Endothelial cell of umbilical vein (primary cell): ENCODE data around the gene LGALS7. TPM values are rescaled to one million over a fixed set of nuclear protein-coding genes. Genes with fewer than 3 reads are reported as not detected.

Experiments
- BruUV-seq: library from RNA; stranded (reverse); fragments of 400-500 nt; replicated peaks from 2 replicates; lab custom pipeline; 2021; lab: Mats Ljungman, UMichigan
- CTCF ChIA-PET: fragments of 300-600, 350-600 bp; sonication (Branson Sonifier 250); formaldehyde crosslinking; loops from one replicate; lab custom pipeline; 2021; ENCODE audit warnings: antibody characterized with exemption, inconsistent platforms; lab: Charles Lee
- POLR2A ChIA-PET: fragments of 300-600, 350-600 bp; sonication (Branson Sonifier 250); formaldehyde crosslinking; loops from one replicate; lab custom pipeline; 2021; ENCODE audit warnings: antibody characterized with exemption, inconsistent platforms; lab: Charles Lee
- DNase-seq: peaks from one replicate; pipeline ENCODE4 v3.0.0-alpha.2; 2011; ENCODE audit warnings: low read depth, low spot score
- FAIRE-seq: peaks from 2 replicates; lab custom pipeline; 2011; peaks lifted over from hg19 to GRCh38; lab: Jason Lieb, UNC
- H2AFZ ChIP-seq: 2 replicates; pipeline ENCODE4 v1.6.0; 2012; ENCODE audit warnings: low read depth, low read length, control low read depth, inconsistent platforms
- H3K27ac ChIP-seq: 2 replicates; pipeline ENCODE4 v1.5.1; 2011; ENCODE audit warnings: low read depth, mild to moderate bottlenecking, control low read depth, low read length, moderate library complexity; ENCODE audit not compliant: insufficient read depth
- H3K27me3 ChIP-seq, 2 experiments: 2 replicates each; pipeline versions ENCODE4 v1.6.0 to v1.6.1; 2011; ENCODE audit warnings: low read length in 2 of 2, mixed read lengths in 1 of 2; ENCODE audit not compliant: control insufficient read depth in 2 of 2, insufficient read depth in 2 of 2
- H3K36me3 ChIP-seq, 2 experiments: 2 replicates in 1 of 2; 3 replicates in 1 of 2; pipeline ENCODE4 v1.5.1; 2011; ENCODE audit warnings: low read length in 2 of 2, mild to moderate bottlenecking in 1 of 2, moderate library complexity in 1 of 2; ENCODE audit not compliant: control insufficient read depth in 2 of 2, insufficient read depth in 2 of 2; ENCODE audit errors: extremely low read depth in 1 of 2
- H3K4me1 ChIP-seq: 3 replicates; pipeline ENCODE4 v1.5.1; 2011; ENCODE audit warnings: mild to moderate bottlenecking, low read length; ENCODE audit not compliant: control insufficient read depth, insufficient read depth; ENCODE audit errors: extremely low read depth
- H3K4me2 ChIP-seq: 2 replicates; pipeline ENCODE4 v1.6.1; 2011; ENCODE audit warnings: low read length, control low read depth, mixed read lengths; ENCODE audit not compliant: insufficient read depth
- H3K4me3 ChIP-seq, 3 experiments: fragments of 200-600 bp in 1 of 3; sonication (generic), shearing (Covaris generic) in 1 of 3; replicated peaks in 1 of 3; 2 replicates each; pipeline ENCODE4 v1.5.1; 2011 to 2016; ENCODE audit warnings: control low read depth in 3 of 3, low read length in 3 of 3, mild to moderate bottlenecking in 2 of 3, inconsistent platforms in 1 of 3, low read depth in 1 of 3, moderate library complexity in 1 of 3; ENCODE audit not compliant: insufficient read depth in 1 of 3
- H3K79me2 ChIP-seq: 2 replicates; pipeline ENCODE4 v1.6.0; 2012; ENCODE audit warnings: low read length, inconsistent platforms; ENCODE audit not compliant: control insufficient read depth, insufficient read depth
- H3K9ac ChIP-seq: replicated peaks from 2 replicates; pipeline ENCODE3; 2011; ENCODE audit warnings: low read length, control low read depth; ENCODE audit not compliant: insufficient read depth; ENCODE audit errors: extremely low read depth
- H3K9me1 ChIP-seq: replicated peaks from 3 replicates; pipeline ENCODE4 v1.6.0; 2011; ENCODE audit warnings: mild to moderate bottlenecking, low read length; ENCODE audit not compliant: control insufficient read depth, insufficient read depth; ENCODE audit errors: extremely low read depth
- H3K9me3 ChIP-seq: replicated peaks from 2 replicates; pipeline ENCODE4 v1.5.1; 2012; ENCODE audit warnings: low read length, inconsistent platforms; ENCODE audit not compliant: control insufficient read depth, insufficient read depth
- H4K20me1 ChIP-seq: replicated peaks from 2 replicates; pipeline ENCODE3; 2011; ENCODE audit warnings: mild to moderate bottlenecking, low read length; ENCODE audit not compliant: control insufficient read depth, insufficient read depth; ENCODE audit errors: extremely low read depth
- CTCF ChIP-seq, 2 donors: IDR thresholded peaks; 1 replicate in 1 of 2; 2 replicates in 1 of 2; pipeline ENCODE4 v1.5.1; 2011; ENCODE audit warnings: low read length in 2 of 2, mild to moderate bottlenecking in 2 of 2, moderate library complexity in 2 of 2, control low read depth in 1 of 2, inconsistent platforms in 1 of 2, low read depth in 1 of 2; ENCODE audit not compliant: insufficient read depth in 1 of 2; ENCODE audit errors: extremely low read depth in 1 of 2
- EZH2 ChIP-seq: IDR thresholded peaks from 2 replicates; pipeline ENCODE4 v1.6.1; 2012; ENCODE audit warnings: borderline replicate concordance, low read depth, mild to moderate bottlenecking, moderate library complexity, low read length, inconsistent platforms; ENCODE audit not compliant: severe bottlenecking
- FOS ChIP-seq: IDR thresholded peaks from 2 replicates; pipeline ENCODE4 v1.6.1; 2011; ENCODE audit warnings: mild to moderate bottlenecking, low read length, moderate library complexity, borderline replicate concordance; ENCODE audit not compliant: insufficient read depth
- GATA2 ChIP-seq: IDR thresholded peaks from 2 replicates; pipeline ENCODE4 v1.7.0; 2011; ENCODE audit warnings: low read depth, mild to moderate bottlenecking, moderate library complexity, mixed read lengths, low read length; ENCODE audit not compliant: insufficient read length, insufficient read depth
- JUN ChIP-seq: IDR thresholded peaks from 2 replicates; pipeline ENCODE4 v1.6.1; 2011; ENCODE audit warnings: borderline replicate concordance, low read depth; ENCODE audit not compliant: insufficient read length, insufficient read depth
- MYC ChIP-seq: IDR thresholded peaks from one replicate; pipeline ENCODE4 v1.6.1; 2011; ENCODE audit warnings: mild to moderate bottlenecking, low read depth, low read length
- POLR2A ChIP-seq: IDR thresholded peaks from 2 replicates; pipeline ENCODE4 v1.6.1; 2012; ENCODE audit warnings: low read depth, mild to moderate bottlenecking, control low read depth, low read length
- POLR2AphosphoS5 ChIP-seq: IDR thresholded peaks from 2 replicates; pipeline ENCODE4 v1.6.1; 2012; ENCODE audit warnings: low read depth, mild to moderate bottlenecking, control low read depth, low read length, moderate library complexity; ENCODE audit not compliant: insufficient read depth
- dilution Hi-C: fragments of 300-500 bp; cut with MboI; formaldehyde crosslinking; loops from one replicate; pipeline ENCODE4 v1.15.0; 2019; ENCODE audit warnings: low sequenced_read_pairs; ENCODE audit not compliant: extremely low pct_ligation_motif_present
- intact Hi-C: fragments of 100-400 bp; cut with micrococcal nuclease; formaldehyde crosslinking; loops from one replicate; pipeline ENCODE4 v1.10.0; 2022
- polyA plus RNA-seq, 4 experiments: library from polyadenylated mRNA; depleted of rRNA in 3 of 4; stranded (reverse) in 3 of 4; unstranded in 1 of 4; fragments of >200 nt; gene quantifications; 2 replicates each; pipeline versions ENCODE4 v1.2.1 to v1.2.3, GENCODE V29; 2011 to 2012; ENCODE audit warnings: missing spikeins in 1 of 4
- total RNA-seq: library from RNA; stranded (reverse); gene quantifications from 2 replicates; pipeline ENCODE4 v1.2.3, GENCODE V29; 2021
- TF ChIP-seq, protein P1 (sequence below): IDR thresholded peaks from 2 replicates; pipeline ENCODE4 v1.6.1; 2011; ENCODE audit not compliant: insufficient read depth, insufficient read length

LGALS7 gene
- total and polyA plus RNA-seq, 2 donors (not counting 3 experiments of a cell fraction or from before 2014, with no cell fraction given): not detected

DNA sequence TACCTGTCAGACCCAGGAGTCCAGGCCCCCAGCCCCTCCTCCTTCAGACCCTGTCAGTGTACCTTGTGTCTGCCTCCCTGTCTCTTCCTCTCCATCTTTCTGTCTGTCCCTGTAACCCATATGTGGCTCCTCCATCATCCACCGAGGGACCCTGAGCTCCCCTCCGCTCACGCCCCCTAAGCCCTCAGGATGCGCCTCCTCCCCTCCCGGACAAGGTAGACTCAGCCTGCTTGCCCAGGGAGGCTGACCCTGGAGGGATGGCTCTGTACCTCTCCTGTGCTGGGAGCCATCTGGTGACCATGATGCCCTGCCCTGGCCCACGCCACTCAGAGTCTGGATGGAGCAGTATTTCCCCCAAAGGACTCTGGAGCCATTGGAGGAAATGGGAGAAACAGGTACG, 28.0 kb downstream of the LGALS7 start:
- Histone ChIP-seq H3K9me1 (no peaks in the 10 kb centered on the region), H3K27me3 (no peaks in the 10 kb centered on the region), H3K4me3 (no peak overlapping the region), H2AFZ (no peak overlapping the region), H3K9ac (no peak overlapping the region), H3K79me2 (no peaks in the 10 kb centered on the region), H4K20me1 (no peaks in the 10 kb centered on the region), H3K4me1 (no peaks in the 10 kb centered on the region), H3K9me3 (no peaks in the 10 kb centered on the region), H3K36me3 (no peaks in the 10 kb centered on the region), H3K27ac (no peak overlapping the region), H3K4me2 (no peak overlapping the region)
- DNase-seq (no peak), FAIRE-seq (no peak)
- intact Hi-C loops (no loop called here), dilution Hi-C loops (no loop called here)
- ChIA-PET CTCF (interaction anchor here (1.6 kb wide), 1 partner anchor 111 kb away, joined by 4 read pairs; no protein-coding TSS in a partner anchor), POLR2A (no interaction called here)
- BruUV-seq: no TSS peak
- TF ChIP-seq POLR2AphosphoS5 (no peak), FOS (no peak), CTCF (IDR thresholded peaks at IDR 0.05; ENCODE audit: extremely low read depth in 1 of 2, insufficient read depth in 1 of 2, low read depth in 1 of 2, low read length in 2 of 2) (no peak), GATA2 (no peak), EZH2 (no peak), JUN (no peak), MYC (no peak), POLR2A (no peak)
- TF ChIP-seq, protein P1, sequence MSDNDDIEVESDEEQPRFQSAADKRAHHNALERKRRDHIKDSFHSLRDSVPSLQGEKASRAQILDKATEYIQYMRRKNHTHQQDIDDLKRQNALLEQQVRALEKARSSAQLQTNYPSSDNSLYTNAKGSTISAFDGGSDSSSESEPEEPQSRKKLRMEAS: no peak
